22Rv1 (cell line): ENCODE data around the gene ESYT1.

ENCODE experiments used
- H3K27ac ChIP-seq: fragments of 450-650 bp; 2 replicates; pipeline ENCODE4 v1.5.1; 2017
- CTCF ChIP-seq: fragments of 450-650 bp; IDR thresholded peaks from 2 replicates; pipeline ENCODE4 v1.5.1; 2017; ENCODE audit warnings: mild to moderate bottlenecking
- ZFX ChIP-seq: fragments of 450-650 bp; IDR thresholded peaks from 2 replicates; pipeline ENCODE4 v1.6.1; 2017; ENCODE audit warnings: antibody characterized with exemption, borderline replicate concordance

ESYT1 gene

GRCh38 chr12:56158926-56159461, 30.9 kb downstream of the ESYT1 start:
- TF ChIP-seq CTCF (no peak), ZFX (no peak)
- H3K27ac ChIP-seq: peak overlapping the region; percentile 90

- TF ChIP-seq CTCF (no peak), ZFX (no peak)
- H3K27ac ChIP-seq: peak overlapping the region; percentile 90
Observed at GRCh38 chr12:56159482-56160192, 31.6 kb downstream of the ESYT1 start.

GRCh38 chr12:56160193-56160763, 32.2 kb downstream of the ESYT1 start:
- H3K27ac ChIP-seq: peak overlapping the region; percentile 90

GRCh38 chr12:56160894-56161689, 33.0 kb downstream of the ESYT1 start:
- peak overlapping the region; percentile 90 for H3K27ac ChIP-seq
- TF ChIP-seq ZFX (no peak), CTCF (no peak)

More at GRCh38 chr12:56160193-56160763, 32.2 kb downstream of the ESYT1 start:
- no peak for TF ChIP-seq CTCF
- no peak for TF ChIP-seq ZFX

- peak overlapping the region; percentile 90 for H3K27ac ChIP-seq
- TF ChIP-seq ZFX (no peak), CTCF (no peak)
Observed at GRCh38 chr12:56161690-56162351, 33.8 kb downstream of the ESYT1 start.

GRCh38 chr12:56162468-56163290, 34.6 kb downstream of the ESYT1 start:
- H3K27ac ChIP-seq: peak overlapping the region; percentile 90
- TF ChIP-seq ZFX (no peak), CTCF (no peak)
